Activated B cell treated with CpG ODN at 0.5 μM for 24 hours (primary cell): Measurements from ENCODE around the gene ZNF439. TPM values are rescaled to one million over a fixed set of nuclear protein-coding genes. Genes with fewer than 3 reads are reported as not detected.
"Not testable (repeated sequence)": the region's sequence is repeated elsewhere in the genome, so short reads cannot be mapped to it uniquely, and the experiment has no call there.

Experiments used
- ATAC-seq: fragments of 200-7000 bp; cut with Tn5 transposase; one replicate; pipeline ENCODE4 v1.10.0; 2021; ENCODE audit warnings: low read depth, mild to moderate bottlenecking, moderate library complexity
- CTCF ChIA-PET: fragments of 350-600 bp; sonication (Branson Sonifier 250); formaldehyde crosslinking; loops from one replicate; lab custom pipeline; 2021; ENCODE audit warnings: antibody characterized with exemption; lab: Charles Lee
- POLR2A ChIA-PET: fragments of 350-600 bp; sonication (Branson Sonifier 250); formaldehyde crosslinking; loops from one replicate; lab custom pipeline; 2021; ENCODE audit warnings: antibody characterized with exemption; lab: Charles Lee
- DNase-seq: peaks from one replicate; pipeline ENCODE4 v3.0.0; 2022
- H3K27ac Mint-ChIP-seq: one replicate; pipeline ENCODE4 v1.8.0; 2020; ENCODE audit warnings: mixed read lengths
- H3K27me3 Mint-ChIP-seq: one replicate; pipeline ENCODE4 v1.8.0; 2021; ENCODE audit warnings: mixed read lengths
- H3K36me3 Mint-ChIP-seq: one replicate; pipeline ENCODE4 v1.8.0; 2021; ENCODE audit warnings: low read depth, mixed read lengths
- H3K4me1 Mint-ChIP-seq: one replicate; pipeline ENCODE4 v1.8.0; 2021; ENCODE audit warnings: mixed read lengths
- H3K4me3 Mint-ChIP-seq: one replicate; pipeline ENCODE4 v1.8.0; 2020; ENCODE audit warnings: mild to moderate bottlenecking, mixed read lengths
- H3K9me3 Mint-ChIP-seq: one replicate; pipeline ENCODE4 v1.8.0; 2020; ENCODE audit warnings: mixed read lengths
- intact Hi-C: fragments of 100-400 bp; cut with micrococcal nuclease; formaldehyde crosslinking; loops from one replicate; pipeline ENCODE4 v1.15.1; 2024
- total RNA-seq: library from RNA; stranded (reverse); gene quantifications from 2 replicates; pipeline ENCODE4 v1.2.3, GENCODE V29; 2022
- TF ChIP-seq, protein P1 (sequence below): fragments of 200-600 bp; IDR thresholded peaks from one replicate; pipeline ENCODE4 v1.8.0; 2022; ENCODE audit warnings: antibody characterized with exemption, mild to moderate bottlenecking

ZNF439 gene
- total RNA-seq, 1 donor from 2014 or later: 22.8 TPM

DNA sequence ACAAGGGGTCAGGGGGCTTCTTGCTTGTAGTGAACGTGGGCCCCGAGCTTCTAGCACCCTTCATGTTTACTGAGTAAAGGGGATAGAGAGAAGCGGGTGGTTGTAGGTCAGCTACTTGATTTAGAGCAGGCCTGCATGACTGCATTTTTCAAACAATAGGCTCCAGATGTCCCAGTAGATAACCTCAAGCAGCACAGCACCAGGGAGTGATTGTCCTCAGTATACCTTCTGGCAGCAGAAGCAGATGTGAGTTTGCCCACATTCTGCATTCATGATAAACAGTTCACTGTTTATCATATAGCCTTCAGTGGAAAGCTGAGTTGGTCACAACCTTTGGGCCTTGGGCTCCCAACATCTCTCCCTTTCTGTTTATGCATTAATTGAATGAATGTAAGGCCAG lies 4.8 kb downstream of the ZNF439 start:
- ChIA-PET CTCF (no interaction called here), POLR2A (no interaction called here)
- intact Hi-C loops: no loop called here
- TF ChIP-seq, protein P1, sequence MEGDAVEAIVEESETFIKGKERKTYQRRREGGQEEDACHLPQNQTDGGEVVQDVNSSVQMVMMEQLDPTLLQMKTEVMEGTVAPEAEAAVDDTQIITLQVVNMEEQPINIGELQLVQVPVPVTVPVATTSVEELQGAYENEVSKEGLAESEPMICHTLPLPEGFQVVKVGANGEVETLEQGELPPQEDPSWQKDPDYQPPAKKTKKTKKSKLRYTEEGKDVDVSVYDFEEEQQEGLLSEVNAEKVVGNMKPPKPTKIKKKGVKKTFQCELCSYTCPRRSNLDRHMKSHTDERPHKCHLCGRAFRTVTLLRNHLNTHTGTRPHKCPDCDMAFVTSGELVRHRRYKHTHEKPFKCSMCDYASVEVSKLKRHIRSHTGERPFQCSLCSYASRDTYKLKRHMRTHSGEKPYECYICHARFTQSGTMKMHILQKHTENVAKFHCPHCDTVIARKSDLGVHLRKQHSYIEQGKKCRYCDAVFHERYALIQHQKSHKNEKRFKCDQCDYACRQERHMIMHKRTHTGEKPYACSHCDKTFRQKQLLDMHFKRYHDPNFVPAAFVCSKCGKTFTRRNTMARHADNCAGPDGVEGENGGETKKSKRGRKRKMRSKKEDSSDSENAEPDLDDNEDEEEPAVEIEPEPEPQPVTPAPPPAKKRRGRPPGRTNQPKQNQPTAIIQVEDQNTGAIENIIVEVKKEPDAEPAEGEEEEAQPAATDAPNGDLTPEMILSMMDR: no peak
- Mint-ChIP-seq H3K27me3 (no peaks in the 10 kb centered on the region), H3K4me3 (no peak overlapping the region), H3K4me1 (peaks cover 32% of the 10 kb centered on the region), H3K36me3 (peaks cover 47% of the 10 kb centered on the region), H3K9me3 (peaks cover 2% of the 10 kb centered on the region), H3K27ac (no peak overlapping the region)
- DNase-seq (no peak), ATAC-seq (no peak)

DNA sequence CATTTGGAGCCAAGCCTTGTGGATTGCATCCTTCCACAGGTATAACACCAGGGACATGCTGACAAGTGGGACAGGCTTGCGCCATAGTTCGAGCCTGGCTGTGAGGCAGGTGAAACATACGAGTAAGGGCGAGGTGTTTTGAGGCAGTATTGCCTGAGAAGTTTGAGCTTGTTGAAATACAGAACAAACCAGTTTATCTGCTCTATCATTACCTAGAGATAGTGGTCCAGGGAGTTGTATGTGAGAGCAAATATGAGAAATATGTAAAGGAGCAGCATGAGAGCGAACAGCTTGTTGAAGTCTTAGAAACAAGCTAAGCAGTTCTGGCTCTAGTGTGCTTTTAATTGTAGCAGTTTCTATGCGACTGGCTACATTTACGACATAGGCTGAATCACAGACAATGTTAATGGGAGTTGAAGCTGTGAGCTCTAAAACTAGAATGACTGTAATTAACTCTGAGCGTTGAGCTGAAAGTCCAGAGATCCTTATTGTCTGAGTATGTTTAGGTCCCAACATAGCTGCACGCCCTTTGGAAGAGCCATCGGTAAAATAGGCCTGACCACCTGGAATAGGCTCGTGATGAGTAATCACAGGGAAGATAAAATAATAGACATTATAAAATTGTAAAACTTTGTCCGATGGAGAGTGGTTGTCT lies 8.2 kb downstream of the ZNF439 start:
- no peak overlapping the region for H3K4me3 Mint-ChIP-seq
- no peak for ATAC-seq
- H3K9me3 Mint-ChIP-seq: peaks cover 2% of the 10 kb centered on the region
- DNase-seq: no peak
- ChIA-PET CTCF (no interaction called here), POLR2A (interaction anchor here (0.6 kb wide), 1 partner anchor 637 kb away, joined by 5 read pairs; no protein-coding TSS in a partner anchor)
- intact Hi-C loops: no loop called here
- H3K4me1 Mint-ChIP-seq: peaks cover 4% of the 10 kb centered on the region
- no peak overlapping the region for H3K27ac Mint-ChIP-seq
- no peaks in the 10 kb centered on the region for H3K27me3 Mint-ChIP-seq
- TF ChIP-seq, protein P1: no peak
- peaks cover 69% of the 10 kb centered on the region for H3K36me3 Mint-ChIP-seq

DNA sequence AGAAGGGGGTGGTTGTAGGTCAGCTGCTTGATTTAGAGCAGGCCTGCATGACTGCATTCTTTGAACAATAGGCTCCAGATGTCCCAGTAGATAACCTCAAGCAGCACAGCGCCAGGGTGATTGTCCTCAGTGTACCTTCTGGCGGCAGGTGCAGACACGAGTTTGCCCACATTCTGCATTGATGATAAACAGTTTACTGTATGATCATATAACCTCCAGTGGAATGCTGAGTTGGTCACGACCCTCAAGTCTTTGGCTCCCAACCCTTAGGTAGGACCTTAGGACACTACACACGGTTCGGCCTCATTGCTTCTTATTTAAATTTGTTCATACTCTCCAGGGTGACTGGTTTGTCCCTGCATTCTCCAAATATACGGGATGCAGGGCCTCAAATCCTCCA lies 12.2 kb downstream of the ZNF439 start:
- Mint-ChIP-seq H3K36me3 (peaks cover 83% of the 10 kb centered on the region), H3K27me3 (no peaks in the 10 kb centered on the region), H3K4me1 (peaks cover 2% of the 10 kb centered on the region), H3K9me3 (peaks cover 16% of the 10 kb centered on the region), H3K4me3 (no peak overlapping the region), H3K27ac (no peak overlapping the region)
- TF ChIP-seq, protein P1: no peak
- DNase-seq (no peak), ATAC-seq (no peak)
- ChIA-PET POLR2A (no interaction called here), CTCF (no interaction called here)
- intact Hi-C loops: no loop called here

DNA sequence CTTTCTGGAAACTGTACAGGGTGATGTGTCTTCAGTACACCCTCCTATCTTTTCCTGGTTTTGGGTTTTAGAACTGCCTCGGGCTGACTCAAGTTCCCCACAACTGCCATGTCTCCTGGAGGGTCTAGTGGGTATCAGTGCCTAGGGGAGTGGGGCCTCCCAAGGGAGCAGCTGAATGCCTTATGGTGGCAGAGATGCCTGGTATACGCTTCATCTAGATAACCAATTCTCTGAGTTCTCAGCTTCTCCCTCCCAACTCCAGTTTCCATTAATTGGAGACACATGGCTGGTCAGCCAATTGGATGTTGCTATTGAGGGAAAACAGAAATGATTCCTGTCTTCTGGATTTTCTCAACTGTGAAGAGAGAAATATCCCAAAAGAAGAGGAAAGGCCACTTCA lies 12.8 kb downstream of the ZNF439 start:
- ATAC-seq: no peak
- Mint-ChIP-seq H3K27me3 (no peaks in the 10 kb centered on the region), H3K9me3 (peaks cover 16% of the 10 kb centered on the region), H3K4me1 (peaks cover 2% of the 10 kb centered on the region), H3K36me3 (peaks cover 82% of the 10 kb centered on the region), H3K27ac (no peak overlapping the region), H3K4me3 (no peak overlapping the region)
- intact Hi-C loops: no loop called here
- ChIA-PET CTCF (no interaction called here), POLR2A (no interaction called here)
- DNase-seq: no peak
- TF ChIP-seq, protein P1: no peak

DNA sequence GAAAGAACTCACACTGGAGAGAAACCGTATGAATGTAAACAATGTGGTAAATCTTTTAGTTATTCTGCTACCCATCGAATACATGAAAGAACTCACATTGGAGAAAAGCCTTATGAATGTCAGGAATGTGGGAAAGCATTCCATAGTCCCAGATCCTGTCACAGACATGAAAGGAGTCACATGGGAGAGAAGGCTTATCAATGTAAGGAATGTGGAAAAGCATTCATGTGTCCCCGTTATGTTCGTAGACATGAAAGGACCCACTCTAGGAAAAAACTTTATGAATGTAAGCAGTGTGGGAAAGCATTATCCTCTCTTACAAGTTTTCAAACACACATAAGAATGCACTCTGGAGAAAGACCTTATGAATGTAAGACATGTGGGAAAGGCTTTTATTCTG lies 19.2 kb downstream of the ZNF439 start:
- CTCF ChIA-PET, POLR2A ChIA-PET, intact Hi-C loops: not testable (repeated sequence)

DNA sequence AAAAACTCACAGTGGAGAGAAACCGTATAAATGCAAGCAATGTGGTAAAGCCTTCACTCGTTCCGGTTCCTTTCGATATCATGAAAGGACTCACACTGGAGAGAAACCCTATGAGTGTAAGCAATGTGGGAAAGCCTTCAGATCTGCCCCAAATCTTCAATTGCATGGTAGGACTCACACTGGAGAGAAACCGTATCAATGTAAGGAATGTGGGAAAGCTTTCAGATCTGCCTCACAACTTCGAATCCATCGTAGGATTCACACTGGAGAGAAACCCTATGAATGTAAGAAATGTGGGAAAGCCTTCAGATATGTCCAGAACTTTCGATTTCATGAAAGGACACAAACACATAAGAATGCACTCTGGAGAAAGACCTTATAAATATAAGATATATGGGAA lies 19.7 kb downstream of the ZNF439 start:
- no peak for ATAC-seq
- Mint-ChIP-seq H3K27me3 (no peaks in the 10 kb centered on the region), H3K27ac (no peak overlapping the region), H3K9me3 (peaks cover 34% of the 10 kb centered on the region), H3K4me1 (no peaks in the 10 kb centered on the region), H3K4me3 (no peak overlapping the region), H3K36me3 (peaks cover 71% of the 10 kb centered on the region)
- no peak for DNase-seq
- ChIA-PET CTCF (no interaction called here), POLR2A (no interaction called here)
- intact Hi-C loops: no loop called here
- TF ChIP-seq, protein P1: no peak

More for the DNA sequence above, 19.2 kb downstream of the ZNF439 start:
- Mint-ChIP-seq H3K9me3 (peaks cover 36% of the 10 kb centered on the region), H3K36me3 (peaks cover 74% of the 10 kb centered on the region)
- H3K27ac Mint-ChIP-seq, ATAC-seq, H3K27me3 Mint-ChIP-seq, H3K4me1 Mint-ChIP-seq, DNase-seq, H3K4me3 Mint-ChIP-seq: not testable (repeated sequence)
